ENCODE data around the gene FXYD7. TPM values are rescaled to one million over a fixed set of nuclear protein-coding genes. Genes with fewer than 3 reads are reported as not detected.

The FXYD7 gene
- total and polyA plus RNA-seq, 2 of the 4 experiments (the other 2 are of a cell fraction), result 0.31 TPM; not detected in 1

- Histone ChIP-seq H2AK9ac (replicated peaks; ENCODE audit: low read depth, low read length, poor library complexity) (no peak overlapping the region), H3K27ac (ENCODE audit: insufficient read depth, low read length) (no peak overlapping the region), H4K91ac (ENCODE audit: insufficient read depth, low read depth, low read length) (no peak overlapping the region), H2BK20ac (ENCODE audit: low read depth, low read length) (no peak overlapping the region), H2BK15ac (ENCODE audit: low read depth, low read length) (no peak overlapping the region), H3K9ac (ENCODE audit: low read depth, low read length) (no peak overlapping the region), H3K4ac (ENCODE audit: low read depth, low read length) (no peak overlapping the region), H3K27me3 (ENCODE audit: control insufficient read depth, insufficient read depth, low read length) (peaks cover 2% of the 10 kb centered on the region; the same call in 1 of the 2 replicates), H4K5ac (ENCODE audit: low read depth, low read length) (no peak overlapping the region), H3K36me3 (ENCODE audit: control insufficient read depth, insufficient read depth, low read length) (no peaks in the 10 kb centered on the region), H3K4me3 (ENCODE audit: insufficient read depth, low read depth, low read length) (no peak overlapping the region), H4K8ac (ENCODE audit: low read depth in 2 of 2, low read length in 2 of 2) (no peak overlapping the region), H2AFZ (replicated peaks; ENCODE audit: low read length, poor library complexity) (no peak overlapping the region), H3K9me1 (ENCODE audit: insufficient read depth, low read length) (no peaks in the 10 kb centered on the region), H4K20me1 (ENCODE audit: insufficient read depth, low read length) (no peaks in the 10 kb centered on the region), H3K18ac (ENCODE audit: low read depth, low read length) (no peak overlapping the region), H3K14ac (replicated peaks; ENCODE audit: low read depth, low read length) (no peak overlapping the region), H3K23ac (ENCODE audit: low read depth, low read length) (no peak overlapping the region), H3K79me1 (ENCODE audit: low read depth in 1 of 2, low read length in 2 of 2) (no peaks in the 10 kb centered on the region), H3K4me1 (ENCODE audit: control insufficient read depth, insufficient read depth, low read length) (no peaks in the 10 kb centered on the region), H3K4me2 (ENCODE audit: low read depth, low read length) (no peak overlapping the region), H3K56ac (ENCODE audit: extremely low read depth, insufficient read depth, low read length) (no peak overlapping the region), H2AK5ac (ENCODE audit: low read depth, low read length) (no peak overlapping the region), H2BK5ac (ENCODE audit: low read depth, low read length, poor library complexity, severe bottlenecking) (no peak overlapping the region), H3K9me3 (ENCODE audit: control insufficient read depth, insufficient read depth, low read length) (no peaks in the 10 kb centered on the region; the same call in 1 of the 2 replicates), H2BK120ac (ENCODE audit: low read depth, low read length) (no peak overlapping the region)
- BruUV-seq (replicated peaks), result no TSS peak
- ChIA-PET CTCF (no interaction called here), POLR2A (ENCODE audit: unreplicated experiment) (no interaction called here)
- TF ChIP-seq RFX5 (IDR thresholded peaks at IDR 0.05; ENCODE audit: low read depth, low read length) (no peak), MXI1 (IDR thresholded peaks at IDR 0.05; ENCODE audit: borderline replicate concordance, low read depth, low read length) (no peak), NFE2L2 (IDR thresholded peaks at IDR 0.05; ENCODE audit: low read depth, low read length) (0 out of 2 replicates have a peak, but pooled peaks have one; percentile 25), MAFK (IDR thresholded peaks at IDR 0.05; ENCODE audit: low read depth, low read length) (peak; percentile 61), ELK1 (IDR thresholded peaks at IDR 0.05; ENCODE audit: borderline replicate concordance, low read depth, low read length) (no peak), MAZ (IDR thresholded peaks at IDR 0.05; ENCODE audit: borderline replicate concordance, low read depth, low read length) (no peak), CEBPB (IDR thresholded peaks at IDR 0.05; ENCODE audit: low read depth, low read length) (no peak), RAD21 (IDR thresholded peaks at IDR 0.05; ENCODE audit: low read length) (no peak)
- ATAC-seq (ENCODE audit: low read depth) (no peak), DNase-seq (no peak)
- intact Hi-C loops (cut with micrococcal nuclease), result no loop called here
- in situ Hi-C loops (cut with MboI; ENCODE audit: low sequenced_read_pairs), result no loop called here
- no CpG with 5 or more reads among the region's 1 CpG for WGBS, 2 experiments (ENCODE audit: extremely low coverage in 2 of 2, insufficient read length in 1 of 2)
- dilution Hi-C loops (cut with HindIII; ENCODE audit: low sequenced_read_pairs, unreplicated experiment), result no loop called here
Observed at GRCh38 chr19:35181387-35181786, 38.3 kb downstream of the FXYD7 start.
